ENCODE measurements around the gene DCTN1. TPM values are rescaled to one million over a fixed set of nuclear protein-coding genes. Genes with fewer than 3 reads are reported as not detected.
A peak's percentile ranks its signal among the peaks of the same experiment; 100 is the strongest.

DCTN1 gene
- total RNA-seq, 2 donors from 2014 or later: 165 to 167 TPM

DNA sequence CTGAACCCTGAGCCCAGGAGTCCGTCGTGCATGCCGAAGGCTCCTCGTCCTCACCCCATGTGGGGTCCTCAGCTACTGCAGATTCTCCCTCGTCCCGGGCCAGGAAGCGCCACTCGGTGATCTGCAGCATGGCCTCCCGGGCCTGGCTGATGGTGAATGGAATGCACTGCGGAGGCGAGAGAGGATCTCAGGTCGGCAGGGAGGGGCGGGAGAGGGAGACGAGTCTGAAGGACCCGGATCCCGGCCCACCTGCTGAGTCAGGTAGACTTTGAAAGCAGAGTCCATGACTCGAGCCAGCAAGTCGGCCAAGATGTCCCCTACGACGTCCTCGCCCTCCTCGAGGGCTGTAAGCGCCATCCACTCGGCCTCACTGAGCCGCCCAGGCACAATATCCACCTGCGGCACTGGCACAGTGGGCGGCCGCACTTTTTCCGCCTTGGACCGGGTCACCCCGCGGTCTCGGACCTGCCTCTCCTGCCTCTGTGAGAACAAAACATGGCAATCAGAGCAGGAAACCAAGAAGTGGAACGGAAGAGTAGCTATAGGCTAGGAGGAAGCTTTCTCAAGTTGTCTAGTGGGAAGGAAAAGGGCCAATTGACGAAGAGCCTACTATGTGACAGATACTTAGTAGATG, 35.8 kb upstream of the DCTN1 start:
- DNase-seq (ENCODE audit: low spot score): no peak

GRCh38 chr2:74414881-74415761, 35.0 kb upstream of the DCTN1 start:
- DNase-seq (ENCODE audit: low spot score): no peak
- intact Hi-C loops (cut with DNase I): no loop called here

More for the DNA sequence above, 35.8 kb upstream of the DCTN1 start:
- intact Hi-C loops (cut with DNase I): loop anchor here in 1 of 2 donors (1.0 kb wide), 1 partner anchor 49 kb away; no protein-coding TSS in a partner anchor

DNA sequence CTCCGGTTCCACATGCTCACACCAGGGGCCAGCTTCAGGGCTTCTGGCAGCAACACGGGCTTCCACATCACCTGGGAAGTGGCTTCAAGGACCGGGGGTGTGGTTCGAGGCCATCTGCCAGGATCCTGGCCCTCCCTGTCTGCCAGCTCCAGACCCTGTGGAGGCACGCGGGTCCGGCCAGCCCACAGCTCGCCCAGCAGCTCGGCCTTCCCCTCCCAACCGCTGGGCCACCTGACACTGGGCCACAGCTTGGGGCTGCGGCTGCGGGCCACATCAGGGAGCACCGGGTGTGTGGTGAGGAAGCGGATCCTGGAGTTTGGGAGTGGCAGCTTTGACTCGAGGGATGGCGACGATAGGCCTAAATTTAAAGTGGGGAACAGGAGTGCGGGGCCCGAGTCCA, 34.3 kb upstream of the DCTN1 start:
- intact Hi-C loops (cut with DNase I): no loop called here
- DNase-seq (ENCODE audit: low spot score): no peak

DNA sequence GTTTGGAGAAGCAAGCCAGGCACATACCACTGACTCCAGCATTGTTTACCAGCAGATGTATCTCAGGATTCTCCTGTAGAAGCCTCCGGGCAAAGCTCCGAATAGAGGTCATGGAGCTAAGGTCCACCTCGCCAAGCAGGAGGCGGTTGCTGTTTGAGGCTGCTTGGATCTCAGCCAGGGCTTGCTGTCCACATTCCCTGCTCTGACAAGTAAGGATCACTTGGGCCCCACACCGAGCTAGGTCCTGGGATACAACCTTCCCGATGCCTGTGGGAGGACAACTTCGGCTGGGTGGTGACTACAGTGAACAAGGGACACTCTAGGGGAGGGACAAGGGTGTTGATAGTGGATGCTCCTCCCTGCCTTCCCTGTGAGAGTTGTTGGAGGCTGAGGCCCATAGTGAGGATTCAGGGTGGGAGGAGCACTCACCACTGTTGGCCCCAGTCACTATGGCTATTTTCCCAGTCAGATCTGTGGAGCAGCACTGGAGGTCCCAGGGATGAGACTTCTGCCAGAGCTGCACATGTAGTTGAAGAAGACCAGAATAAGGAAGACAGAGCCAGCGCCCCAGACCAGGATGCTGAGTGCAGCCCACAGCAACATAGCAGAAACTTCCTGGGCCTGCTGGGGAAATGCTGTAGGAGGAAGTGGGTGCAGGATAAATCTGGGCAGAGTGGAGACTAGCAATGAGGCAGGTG, 33.0 kb upstream of the DCTN1 start:
- no peak for DNase-seq (ENCODE audit: low spot score)
- intact Hi-C loops (cut with DNase I): no loop called here

- no peak for DNase-seq (ENCODE audit: low spot score)
- intact Hi-C loops (cut with DNase I): no loop called here
These were observed 27.6 kb upstream of the DCTN1 start for GRCh38 chr2:74407682-74408081.

DNA sequence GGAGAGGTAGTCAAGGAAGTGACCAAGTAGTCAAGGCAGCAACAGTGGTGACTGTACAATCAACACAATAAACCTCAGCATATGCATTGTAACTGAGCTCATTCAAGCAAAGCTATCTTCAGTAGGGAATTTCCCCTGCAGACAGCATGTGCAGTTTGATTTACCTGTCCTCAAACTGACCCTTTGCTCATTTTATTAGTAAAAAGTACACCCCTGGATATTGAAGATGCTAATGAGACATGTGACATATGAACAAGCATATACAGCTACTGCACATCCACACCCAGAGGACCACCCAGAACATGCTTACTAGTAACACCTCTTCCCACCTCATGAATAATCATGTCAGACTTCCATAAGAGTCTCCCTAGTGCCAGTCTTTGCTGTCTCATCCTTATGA, 25.9 kb upstream of the DCTN1 start:
- DNase-seq (ENCODE audit: low spot score): no peak
- intact Hi-C loops (cut with DNase I): no loop called here

GRCh38 chr2:74401891-74402290, 21.8 kb upstream of the DCTN1 start:
- intact Hi-C loops (cut with DNase I): no loop called here
- no peak for DNase-seq (ENCODE audit: low spot score)

DNA sequence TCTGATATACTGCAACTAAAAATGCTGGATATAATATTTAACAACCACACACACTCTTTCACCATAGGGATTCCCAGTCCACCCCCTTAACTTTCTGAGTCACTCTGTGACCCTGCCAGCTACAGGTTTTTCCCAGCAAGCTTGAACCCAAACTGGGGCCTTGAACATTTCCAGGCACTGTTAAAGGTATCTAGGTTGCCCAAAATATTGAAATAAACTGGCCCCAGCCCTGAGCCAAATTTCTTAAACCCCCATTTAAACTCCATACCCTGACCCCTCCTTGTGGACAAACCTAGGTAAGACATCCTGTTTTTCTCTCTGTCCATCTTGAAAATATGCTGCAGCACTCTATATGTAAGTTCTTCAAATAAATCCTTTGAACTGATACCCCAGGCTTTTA, 19.7 kb upstream of the DCTN1 start:
- no peak for DNase-seq (ENCODE audit: low spot score)
- intact Hi-C loops (cut with DNase I): no loop called here

DNA sequence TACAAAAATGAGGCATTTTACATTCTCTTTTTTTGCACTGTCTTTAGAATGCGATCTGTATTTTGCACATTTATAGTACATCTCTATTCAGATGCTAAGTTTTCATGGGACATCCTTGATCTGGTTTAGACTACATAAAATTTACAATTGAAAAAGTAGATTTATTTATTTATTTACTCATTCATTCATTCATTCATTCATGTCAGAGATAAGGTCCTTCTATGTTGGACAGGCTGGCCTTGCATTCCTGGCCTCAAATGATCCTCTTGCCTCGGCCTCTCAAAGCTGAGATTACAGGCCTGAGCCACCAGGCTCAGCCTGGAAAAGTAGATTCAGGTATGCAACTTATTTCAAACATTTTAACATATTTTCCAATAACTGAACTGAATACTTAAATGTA, 16.0 kb upstream of the DCTN1 start:
- DNase-seq (ENCODE audit: low spot score): no peak
- intact Hi-C loops (cut with DNase I): no loop called here

- no peak for DNase-seq (ENCODE audit: low spot score)
- intact Hi-C loops (cut with DNase I): no loop called here
These were observed 13.4 kb upstream of the DCTN1 start for GRCh38 chr2:74393525-74393924.

DNA sequence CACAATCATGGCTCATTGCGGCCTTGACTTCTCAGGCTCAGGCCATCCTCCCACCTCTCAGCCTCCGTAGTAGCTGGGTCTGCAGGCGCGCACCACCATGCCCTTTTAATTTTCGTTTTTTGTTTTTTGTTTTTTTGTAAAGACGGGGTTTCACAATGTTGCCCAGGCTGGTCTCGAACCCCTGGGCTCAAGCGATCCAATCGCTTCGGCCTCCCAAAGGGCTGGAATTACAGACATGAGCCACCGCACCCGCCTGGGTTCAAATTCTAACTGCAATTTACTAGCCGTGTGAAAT, 12.3 kb upstream of the DCTN1 start:
- DNase-seq (ENCODE audit: low spot score): no peak
- intact Hi-C loops (cut with DNase I): no loop called here

GRCh38 chr2:74391580-74392448, 11.7 kb upstream of the DCTN1 start:
- peak; percentile 99 for DNase-seq (ENCODE audit: low spot score)
- intact Hi-C loops (cut with DNase I): no loop called here

- intact Hi-C loops (cut with DNase I): no loop called here
- no peak for DNase-seq (ENCODE audit: low spot score)
These were observed 11.1 kb upstream of the DCTN1 start for GRCh38 chr2:74391209-74391579.

- DNase-seq (ENCODE audit: low spot score): no peak
- intact Hi-C loops (cut with DNase I): no loop called here
These were observed 10.5 kb upstream of the DCTN1 start for GRCh38 chr2:74390606-74391005.

- DNase-seq (ENCODE audit: low spot score): no peak
- intact Hi-C loops (cut with DNase I): no loop called here
These were observed 7.2 kb upstream of the DCTN1 start for GRCh38 chr2:74387346-74387745.

- intact Hi-C loops (cut with DNase I): no loop called here
- DNase-seq (ENCODE audit: low spot score): no peak
These were observed 5.3 kb upstream of the DCTN1 start for GRCh38 chr2:74385396-74385795.

DNA sequence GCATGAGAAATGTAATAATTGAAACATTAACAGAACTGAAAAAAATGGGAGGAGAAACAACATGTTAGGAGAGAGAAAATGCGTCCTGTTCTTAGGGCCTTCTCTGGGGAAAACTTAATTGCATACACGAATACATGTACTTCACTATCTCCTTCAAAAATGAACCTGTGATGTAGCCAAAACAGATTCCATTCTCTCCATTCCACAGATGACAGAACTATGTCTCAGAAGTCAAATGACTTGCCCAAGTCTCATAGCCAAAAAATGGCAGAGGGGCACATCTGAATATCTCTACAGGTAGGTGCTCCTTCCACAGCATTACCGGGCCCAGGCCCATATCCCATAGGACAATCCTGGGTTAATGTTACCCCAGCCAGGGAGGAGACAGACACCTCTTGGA, 3.9 kb upstream of the DCTN1 start:
- DNase-seq (ENCODE audit: low spot score): no peak
- intact Hi-C loops (cut with DNase I): no loop called here

GRCh38 chr2:74383254-74383653, 3.1 kb upstream of the DCTN1 start:
- intact Hi-C loops (cut with DNase I): no loop called here
- DNase-seq (ENCODE audit: low spot score): no peak

- intact Hi-C loops (cut with DNase I): no loop called here
- no peak for DNase-seq (ENCODE audit: low spot score)
These were observed 1.6 kb upstream of the DCTN1 start for GRCh38 chr2:74381751-74382150.

DNA sequence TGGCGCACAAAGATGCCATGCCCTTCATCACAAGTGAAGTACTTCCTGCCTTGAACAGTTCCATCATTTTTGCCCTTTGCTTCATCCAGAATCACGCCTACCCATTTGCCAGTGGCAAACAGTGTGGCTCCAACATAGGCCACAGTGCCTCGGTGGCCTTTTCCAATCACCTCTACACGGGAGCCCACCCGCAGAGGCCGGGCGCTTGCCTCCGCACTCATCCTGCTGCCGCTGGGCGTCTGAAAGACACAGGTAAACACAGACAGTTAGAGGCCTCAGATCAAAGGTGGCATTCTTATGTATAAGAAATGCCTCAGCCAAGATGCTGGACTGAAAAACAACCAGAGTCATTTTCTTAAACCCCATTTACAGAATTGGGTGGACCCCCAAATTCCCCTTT, 2.1 kb downstream of the DCTN1 start:
- intact Hi-C loops (cut with DNase I): no loop called here
- no peak for DNase-seq (ENCODE audit: low spot score)
